Measurements from ENCODE around the gene GPX2. TPM values are rescaled to one million over a fixed set of nuclear protein-coding genes. Genes with fewer than 3 reads are reported as not detected.

GPX2 gene
- total and polyA plus RNA-seq, 4 donors = 6.9 to 1,067 (median 325) TPM

GRCh38 chr14:64947710-64948611, 5.4 kb upstream of the GPX2 start (continued):
- TF ChIP-seq HNF4A (conservative IDR thresholded peaks at IDR 0.05) = peak; percentile 97 to 98
- TF ChIP-seq RAD21 (IDR thresholded peaks at IDR 0.05) = peak in 1 of 2 donors; percentile 63

GRCh38 chr14:64946310-64947045, 3.9 kb upstream of the GPX2 start:
- DNase-seq (ENCODE audit: low spot score) = peak; percentile 12
- H3K27me3 ChIP-seq (ENCODE audit: control insufficient read depth in 4 of 4, insufficient read depth in 4 of 4, low read length in 3 of 4) = no peaks in the 10 kb centered on the region
- TF ChIP-seq YY1 (IDR thresholded peaks at IDR 0.05) (no peak), RXRA (IDR thresholded peaks at IDR 0.05) (no peak), HNF4A (conservative IDR thresholded peaks at IDR 0.05) (no peak), REST (IDR thresholded peaks at IDR 0.05) (no peak), FOXA1 (IDR thresholded peaks at IDR 0.05) (no peak), CTCF (IDR thresholded peaks at IDR 0.05; ENCODE audit: low read depth, low read length, missing input control) (no peak), JUND (IDR thresholded peaks at IDR 0.05) (no peak), GABPA (IDR thresholded peaks at IDR 0.05 in 1 of 2, conservative IDR thresholded peaks at IDR 0.05 in 1 of 2) (no peak), SP1 (IDR thresholded peaks at IDR 0.05) (no peak), TAF1 (conservative IDR thresholded peaks at IDR 0.05) (no peak)
- H3K4me3 ChIP-seq (ENCODE audit: low read depth in 1 of 3, low read length in 3 of 3) = no peak overlapping the region
- H3K4me1 ChIP-seq (ENCODE audit: control insufficient read depth in 4 of 4, insufficient read depth in 4 of 4, low read length in 3 of 4) = peaks cover 25 to 52% (median 42%) of the 10 kb centered on the region in 4 donors
- 87% methylated on average over 6 of the region's 6 CpGs for WGBS
- no peaks in the 10 kb centered on the region for H3K36me3 ChIP-seq (ENCODE audit: control insufficient read depth in 4 of 4, insufficient read depth in 3 of 4, low read depth in 1 of 4, low read length in 3 of 4)
- no peaks in the 10 kb centered on the region for H3K9me3 ChIP-seq (ENCODE audit: control insufficient read depth in 4 of 4, low read length in 3 of 4)
- H3K27ac ChIP-seq (ENCODE audit: low read depth in 1 of 2, low read length in 2 of 2) = no peak overlapping the region
- no peak overlapping the region for H3K9ac ChIP-seq (ENCODE audit: low read depth in 1 of 2, low read length in 2 of 2)

- peak; percentile 19 for DNase-seq (ENCODE audit: low spot score)
- H3K4me3 ChIP-seq (ENCODE audit: low read depth in 1 of 3, low read length in 3 of 3) = no peak overlapping the region
- no peak for TF ChIP-seq NR2F2 (IDR thresholded peaks at IDR 0.05)
- TF ChIP-seq HNF4A (conservative IDR thresholded peaks at IDR 0.05) = no peak
- TF ChIP-seq JUND (IDR thresholded peaks at IDR 0.05) = no peak
- TF ChIP-seq ZBTB33 (IDR thresholded peaks at IDR 0.05) = no peak
- no peak for TF ChIP-seq EGR1 (IDR thresholded peaks at IDR 0.05; ENCODE audit: low read depth in 2 of 2)
- no peak for TF ChIP-seq SP1 (IDR thresholded peaks at IDR 0.05)
- TF ChIP-seq MAX (IDR thresholded peaks at IDR 0.05) = no peak
- H3K9ac ChIP-seq (ENCODE audit: low read depth in 1 of 2, low read length in 2 of 2) = no peak overlapping the region
- no peak overlapping the region for H3K27ac ChIP-seq (ENCODE audit: low read depth in 1 of 2, low read length in 2 of 2)
- 94% methylated on average over 12 of the region's 12 CpGs for WGBS
- H3K4me1 ChIP-seq (ENCODE audit: control insufficient read depth in 4 of 4, insufficient read depth in 4 of 4, low read length in 3 of 4) = peaks cover 25 to 60% (median 48%) of the 10 kb centered on the region in 4 donors
- H3K9me3 ChIP-seq (ENCODE audit: control insufficient read depth in 4 of 4, low read length in 3 of 4) = no peaks in the 10 kb centered on the region
- H3K36me3 ChIP-seq (ENCODE audit: control insufficient read depth in 4 of 4, insufficient read depth in 3 of 4, low read depth in 1 of 4, low read length in 3 of 4) = no peaks in the 10 kb centered on the region
- no peaks in the 10 kb centered on the region for H3K27me3 ChIP-seq (ENCODE audit: control insufficient read depth in 4 of 4, insufficient read depth in 4 of 4, low read length in 3 of 4)
Measured at GRCh38 chr14:64945431-64946178, 3.1 kb upstream of the GPX2 start.
